Measurements from ENCODE around the gene TMED10.
"Not testable (repeated sequence)": the region's sequence is repeated elsewhere in the genome, so short reads cannot be mapped to it uniquely, and the experiment has no call there.

Gene TMED10

GRCh38 chr14:75127474-75127820 is 49.0 kb downstream of the TMED10 start:
- DNase-seq (ENCODE audit: low spot score) = not testable (repeated sequence)

- peak; percentile 95 for DNase-seq (ENCODE audit: low spot score)
These were observed 49.5 kb downstream of the TMED10 start, which contains the start of gene NEK9 for GRCh38 chr14:75126679-75127473. NEK9 (minus strand) TSS chr14:75127048; CDS start chr14:75126921, 127 bp downstream.

GRCh38 chr14:75126121-75126544 is 50.3 kb downstream of the TMED10 start:
- no peak for DNase-seq (ENCODE audit: low spot score)

- DNase-seq (ENCODE audit: low spot score) = peak; percentile 62
These were observed 50.8 kb downstream of the TMED10 start for GRCh38 chr14:75125617-75126016.

GRCh38 chr14:75123991-75124390 is 52.4 kb downstream of the TMED10 start:
- peak; percentile 66 for DNase-seq (ENCODE audit: low spot score)

GRCh38 chr14:75121552-75121951 is 54.9 kb downstream of the TMED10 start:
- no peak for DNase-seq (ENCODE audit: low spot score)

GRCh38 chr14:75120541-75121291 is 55.7 kb downstream of the TMED10 start:
- no peak for DNase-seq (ENCODE audit: low spot score)

GRCh38 chr14:75119056-75119455 is 57.4 kb downstream of the TMED10 start:
- DNase-seq (ENCODE audit: low spot score) = no peak

GRCh38 chr14:75113932-75114539 is 62.4 kb downstream of the TMED10 start:
- no peak for DNase-seq (ENCODE audit: low spot score)

GRCh38 chr14:75109877-75110276 is 66.5 kb downstream of the TMED10 start:
- no peak for DNase-seq (ENCODE audit: low spot score)

- no peak for DNase-seq (ENCODE audit: low spot score)
These were observed 69.2 kb downstream of the TMED10 start for GRCh38 chr14:75107186-75107585.

- DNase-seq (ENCODE audit: low spot score) = no peak
These were observed 74.9 kb downstream of the TMED10 start for GRCh38 chr14:75101491-75101890.

- no peak for DNase-seq (ENCODE audit: low spot score)
These were observed 77.7 kb downstream of the TMED10 start for GRCh38 chr14:75098682-75099081.

- no peak for DNase-seq (ENCODE audit: low spot score)
These were observed 78.2 kb downstream of the TMED10 start for GRCh38 chr14:75098212-75098611.

GRCh38 chr14:75096959-75097358 is 79.5 kb downstream of the TMED10 start:
- DNase-seq (ENCODE audit: low spot score) = no peak

- DNase-seq (ENCODE audit: low spot score) = no peak
These were observed 80.7 kb downstream of the TMED10 start for GRCh38 chr14:75095690-75096089.

GRCh38 chr14:75094896-75095295 is 81.5 kb downstream of the TMED10 start:
- no peak for DNase-seq (ENCODE audit: low spot score)

- no peak for DNase-seq (ENCODE audit: low spot score)
These were observed 83.7 kb downstream of the TMED10 start for GRCh38 chr14:75092698-75093097.

- DNase-seq (ENCODE audit: low spot score) = no peak
These were observed 85.2 kb downstream of the TMED10 start for GRCh38 chr14:75091251-75091650.

GRCh38 chr14:75090353-75090752 is 86.1 kb downstream of the TMED10 start:
- DNase-seq (ENCODE audit: low spot score) = no peak

- DNase-seq (ENCODE audit: low spot score) = peak; percentile 72
These were observed 87.6 kb downstream of the TMED10 start for GRCh38 chr14:75088566-75089373.

GRCh38 chr14:75088153-75088552 is 88.3 kb downstream of the TMED10 start:
- no peak for DNase-seq (ENCODE audit: low spot score)

Measured in AG20443 (cell line).